ENCODE data around the gene POLD2. TPM values are rescaled to one million over a fixed set of nuclear protein-coding genes. Genes with fewer than 3 reads are reported as not detected.
A peak's percentile ranks its signal among the peaks of the same experiment; 100 is the strongest.

Gene POLD2
- total RNA-seq, 1 donor from 2014 or later, result 232 TPM

DNA sequence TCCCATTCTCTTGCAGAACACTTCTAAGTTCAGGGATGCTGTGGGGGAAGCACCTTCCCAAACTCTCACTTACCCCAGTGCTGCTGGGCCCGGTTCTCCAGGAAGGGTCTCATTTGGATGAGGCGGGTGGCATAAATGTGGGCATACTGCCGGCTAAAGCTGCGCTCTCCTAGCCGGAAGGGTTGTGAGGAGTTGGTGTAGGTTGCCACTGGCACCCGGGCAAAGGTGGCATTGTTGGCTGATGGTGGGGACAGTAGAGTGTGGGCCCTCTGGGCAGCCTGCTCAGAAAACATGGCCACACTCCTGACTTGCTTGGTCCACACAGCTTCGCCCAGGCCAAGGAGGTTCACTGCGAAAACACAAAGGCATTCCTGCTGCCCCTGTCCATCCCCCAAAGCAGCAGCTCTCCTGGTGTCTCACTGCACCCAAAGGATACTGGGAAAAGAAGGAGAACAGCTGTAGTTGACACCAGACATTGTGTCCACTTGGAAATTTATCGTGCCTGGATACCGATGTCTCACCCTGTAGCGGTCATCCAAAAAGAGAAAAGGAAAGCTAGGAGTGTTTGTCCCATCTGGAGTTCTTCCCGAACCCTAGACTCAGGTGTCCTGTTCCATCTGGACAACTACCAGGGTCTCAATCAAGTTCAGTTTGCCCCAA, 1.5 kb downstream of the POLD2 start:
- TF ChIP-seq, protein P1, sequence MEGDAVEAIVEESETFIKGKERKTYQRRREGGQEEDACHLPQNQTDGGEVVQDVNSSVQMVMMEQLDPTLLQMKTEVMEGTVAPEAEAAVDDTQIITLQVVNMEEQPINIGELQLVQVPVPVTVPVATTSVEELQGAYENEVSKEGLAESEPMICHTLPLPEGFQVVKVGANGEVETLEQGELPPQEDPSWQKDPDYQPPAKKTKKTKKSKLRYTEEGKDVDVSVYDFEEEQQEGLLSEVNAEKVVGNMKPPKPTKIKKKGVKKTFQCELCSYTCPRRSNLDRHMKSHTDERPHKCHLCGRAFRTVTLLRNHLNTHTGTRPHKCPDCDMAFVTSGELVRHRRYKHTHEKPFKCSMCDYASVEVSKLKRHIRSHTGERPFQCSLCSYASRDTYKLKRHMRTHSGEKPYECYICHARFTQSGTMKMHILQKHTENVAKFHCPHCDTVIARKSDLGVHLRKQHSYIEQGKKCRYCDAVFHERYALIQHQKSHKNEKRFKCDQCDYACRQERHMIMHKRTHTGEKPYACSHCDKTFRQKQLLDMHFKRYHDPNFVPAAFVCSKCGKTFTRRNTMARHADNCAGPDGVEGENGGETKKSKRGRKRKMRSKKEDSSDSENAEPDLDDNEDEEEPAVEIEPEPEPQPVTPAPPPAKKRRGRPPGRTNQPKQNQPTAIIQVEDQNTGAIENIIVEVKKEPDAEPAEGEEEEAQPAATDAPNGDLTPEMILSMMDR (IDR thresholded peaks at IDR 0.05), result no peak
- TF ChIP-seq EZH2 (IDR thresholded peaks at IDR 0.05) (no peak), EZH2phosphoT487 (IDR thresholded peaks at IDR 0.05) (no peak)
- Histone ChIP-seq H2AFZ (replicated peaks) (no peak overlapping the region), H3K9ac (no peak overlapping the region), H3K27me3 (peaks cover 16% of the 10 kb centered on the region), H3F3A (ENCODE audit: low read depth) (peaks cover 3% of the 10 kb centered on the region), H3K9me3 (ENCODE audit: low read depth) (no peaks in the 10 kb centered on the region), H3K27ac (no peak overlapping the region), H4K20me1 (ENCODE audit: low read depth) (peaks cover 11% of the 10 kb centered on the region), H3K4me2 (peak overlapping the region; percentile 94), H3K4me1 (peaks cover 9% of the 10 kb centered on the region), H3K36me3 (no peaks in the 10 kb centered on the region), H3K79me2 (ENCODE audit: low read depth) (peaks cover 41% of the 10 kb centered on the region), H3K4me3 (peak overlapping the region; percentile 67)
- DNase-seq (ENCODE audit: low spot score), result no peak
- Mint-ChIP-seq H3K9me3 (peaks cover 3% of the 10 kb centered on the region), H3K4me3 (peak overlapping the region; percentile 91), H3K36me3 (peaks cover 23% of the 10 kb centered on the region), H3K27ac (no peak overlapping the region), H3K4me1 (peaks cover 21% of the 10 kb centered on the region), H3K27me3 (ENCODE audit: insufficient read depth, low read depth) (peaks cover 11% of the 10 kb centered on the region)

DNA sequence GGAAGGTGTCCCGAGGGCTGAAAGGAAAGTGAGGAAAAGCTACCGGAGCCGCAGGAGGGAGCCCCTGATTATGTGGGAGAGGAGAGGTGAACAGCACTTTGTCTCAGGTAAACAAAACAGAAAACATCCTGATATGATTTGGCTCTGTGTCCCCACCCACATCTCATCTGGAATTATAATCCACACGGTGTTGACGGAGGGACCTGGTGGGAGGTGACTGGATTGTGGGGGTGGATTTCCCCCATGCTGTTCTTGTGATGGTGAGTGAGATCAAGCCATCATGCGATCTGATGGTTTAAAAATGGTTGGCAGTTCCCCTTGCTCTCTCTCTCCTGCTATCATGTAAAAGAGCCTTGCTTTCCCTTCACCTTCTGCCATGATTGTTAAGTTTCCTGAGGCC, 3.0 kb downstream of the POLD2 start:
- peaks cover 9% of the 10 kb centered on the region for H3K4me1 ChIP-seq
- no peak overlapping the region for H2AFZ ChIP-seq (replicated peaks)
- Mint-ChIP-seq H3K27ac (peak overlapping the region; percentile 62), H3K9me3 (no peaks in the 10 kb centered on the region), H3K36me3 (peaks cover 23% of the 10 kb centered on the region), H3K4me3 (peak overlapping the region; percentile 7), H3K27me3 (ENCODE audit: insufficient read depth, low read depth) (peaks cover 11% of the 10 kb centered on the region), H3K4me1 (peaks cover 21% of the 10 kb centered on the region)
- no peak overlapping the region for H3K4me3 ChIP-seq
- TF ChIP-seq, protein P1 (IDR thresholded peaks at IDR 0.05), result no peak
- no peak for TF ChIP-seq EZH2 (IDR thresholded peaks at IDR 0.05)
- no peak for TF ChIP-seq EZH2phosphoT487 (IDR thresholded peaks at IDR 0.05)
- DNase-seq (ENCODE audit: low spot score), result no peak
- H3K9me3 ChIP-seq (ENCODE audit: low read depth), result no peaks in the 10 kb centered on the region
- no peak overlapping the region for H3K27ac ChIP-seq
- peaks cover 13% of the 10 kb centered on the region for H3K27me3 ChIP-seq
- H3K9ac ChIP-seq, result no peak overlapping the region
- H3K79me2 ChIP-seq (ENCODE audit: low read depth), result peaks cover 41% of the 10 kb centered on the region
- peaks cover 11% of the 10 kb centered on the region for H4K20me1 ChIP-seq (ENCODE audit: low read depth)
- peaks cover 3% of the 10 kb centered on the region for H3F3A ChIP-seq (ENCODE audit: low read depth)
- no peak overlapping the region for H3K4me2 ChIP-seq
- no peaks in the 10 kb centered on the region for H3K36me3 ChIP-seq

DNA sequence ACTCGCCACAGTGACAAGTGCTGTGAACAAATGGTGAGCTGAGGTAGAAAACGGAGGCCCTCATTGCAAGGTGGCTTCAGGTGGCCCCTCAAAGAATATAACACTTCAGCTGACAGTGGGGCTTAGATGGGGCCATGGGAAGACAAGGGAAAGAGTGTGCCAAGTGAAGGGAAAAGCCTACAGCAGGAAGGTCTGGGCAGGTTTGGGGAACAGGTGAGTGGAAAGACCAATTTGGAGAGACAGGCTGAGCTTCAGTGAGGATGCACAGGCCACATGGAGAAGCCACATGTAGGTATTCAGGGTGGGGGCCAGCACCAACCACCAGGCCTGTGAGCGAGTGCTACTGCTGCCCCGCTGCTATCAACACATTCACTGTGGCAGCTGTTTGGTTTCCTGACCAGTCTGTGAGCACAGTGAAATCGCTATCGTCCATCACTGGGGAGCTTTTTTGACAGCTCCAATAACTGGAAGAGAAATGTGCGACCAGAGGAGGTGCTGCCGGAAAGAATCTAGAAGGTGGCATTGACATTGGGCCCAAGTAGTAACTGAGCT, 3.4 kb downstream of the POLD2 start:
- Histone ChIP-seq H3F3A (ENCODE audit: low read depth) (no peaks in the 10 kb centered on the region), H3K9ac (no peak overlapping the region), H3K27ac (no peak overlapping the region), H2AFZ (replicated peaks) (no peak overlapping the region), H3K4me3 (no peak overlapping the region), H3K4me1 (peaks cover 9% of the 10 kb centered on the region), H3K27me3 (peaks cover 8% of the 10 kb centered on the region), H3K36me3 (no peaks in the 10 kb centered on the region), H3K79me2 (ENCODE audit: low read depth) (peaks cover 41% of the 10 kb centered on the region), H4K20me1 (ENCODE audit: low read depth) (peaks cover 11% of the 10 kb centered on the region), H3K9me3 (ENCODE audit: low read depth) (no peaks in the 10 kb centered on the region), H3K4me2 (no peak overlapping the region)
- TF ChIP-seq EZH2 (IDR thresholded peaks at IDR 0.05), result no peak
- TF ChIP-seq EZH2phosphoT487 (IDR thresholded peaks at IDR 0.05), result no peak
- TF ChIP-seq, protein P1 (IDR thresholded peaks at IDR 0.05), result no peak
- Mint-ChIP-seq H3K27ac (peak overlapping the region; percentile 62), H3K4me3 (peak overlapping the region; percentile 62), H3K9me3 (no peaks in the 10 kb centered on the region), H3K27me3 (ENCODE audit: insufficient read depth, low read depth) (peaks cover 11% of the 10 kb centered on the region), H3K4me1 (peaks cover 21% of the 10 kb centered on the region), H3K36me3 (peaks cover 27% of the 10 kb centered on the region)
- DNase-seq (ENCODE audit: low spot score), result no peak

Data from neural progenitor cell (in vitro differentiated cells).